Smooth muscle cell of the brain vasculature (primary cell): ENCODE results near the gene NEAT1.

ENCODE experiments used
- DNase-seq: peaks from one replicate; pipeline ENCODE4 v3.0.0-alpha.2; 2012; ENCODE audit warnings: low read depth, low spot score

Gene NEAT1

DNA sequence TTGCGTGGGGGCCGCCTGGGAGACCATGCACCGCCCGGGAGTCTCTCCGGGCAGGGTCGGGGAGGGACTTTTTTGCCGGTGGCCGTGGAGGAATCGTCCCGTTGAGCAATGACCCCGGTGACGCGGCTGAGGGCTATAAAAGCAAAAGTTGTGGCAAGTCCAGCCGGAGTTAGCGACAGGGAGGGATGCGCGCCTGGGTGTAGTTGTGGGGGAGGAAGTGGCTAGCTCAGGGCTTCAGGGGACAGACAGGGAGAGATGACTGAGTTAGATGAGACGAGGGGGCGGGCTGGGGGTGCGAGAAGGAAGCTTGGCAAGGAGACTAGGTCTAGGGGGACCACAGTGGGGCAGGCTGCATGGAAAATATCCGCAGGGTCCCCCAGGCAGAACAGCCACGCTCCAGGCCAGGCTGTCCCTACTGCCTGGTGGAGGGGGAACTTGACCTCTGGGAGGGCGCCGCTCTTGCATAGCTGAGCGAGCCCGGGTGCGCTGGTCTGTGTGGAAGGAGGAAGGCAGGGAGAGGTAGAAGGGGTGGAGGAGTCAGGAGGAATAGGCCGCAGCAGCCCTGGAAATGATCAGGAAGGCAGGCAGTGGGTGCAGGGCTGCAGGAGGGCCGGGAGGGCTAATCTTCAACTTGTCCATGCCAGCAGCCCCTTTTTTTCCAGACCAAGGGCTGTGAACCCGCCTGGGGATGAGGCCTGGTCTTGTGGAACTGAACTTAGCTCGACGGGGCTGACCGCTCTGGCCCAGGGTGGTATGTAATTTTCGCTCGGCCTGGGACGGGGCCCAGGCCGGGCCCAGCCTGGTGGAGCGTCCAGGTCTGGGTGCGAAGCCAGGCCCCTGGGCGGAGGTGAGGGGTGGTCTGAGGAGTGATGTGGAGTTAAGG lies at the start of gene NEAT1:
Gene NEAT1 (plus strand): TSS at position 166 of the 883 bp plus-strand sequence.
- DNase-seq: no peak

- no peak for DNase-seq
Observed at GRCh38 chr11:65373839-65374580, 48.6 kb upstream of the NEAT1 start.

DNA sequence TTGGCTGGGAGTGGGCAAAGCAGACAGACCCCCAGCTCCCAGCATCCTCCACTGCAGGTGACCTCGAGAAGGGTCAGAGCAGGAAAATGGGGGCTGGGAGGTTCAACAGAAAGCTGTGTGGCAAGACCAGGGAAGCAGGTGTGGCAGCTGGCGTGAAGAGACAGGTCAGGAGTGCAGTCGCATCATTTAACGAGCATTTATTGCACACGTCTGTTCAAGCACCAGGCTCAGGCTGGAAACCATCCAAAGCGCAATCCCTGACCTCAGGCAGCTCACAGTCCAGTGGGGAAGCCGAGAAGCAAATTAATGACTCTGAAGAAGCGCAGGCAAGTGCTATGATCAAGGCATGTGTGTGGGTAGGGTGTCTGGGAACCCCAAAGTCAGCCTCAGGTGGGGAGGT lies 47.6 kb upstream of the NEAT1 start:
- no peak for DNase-seq

DNA sequence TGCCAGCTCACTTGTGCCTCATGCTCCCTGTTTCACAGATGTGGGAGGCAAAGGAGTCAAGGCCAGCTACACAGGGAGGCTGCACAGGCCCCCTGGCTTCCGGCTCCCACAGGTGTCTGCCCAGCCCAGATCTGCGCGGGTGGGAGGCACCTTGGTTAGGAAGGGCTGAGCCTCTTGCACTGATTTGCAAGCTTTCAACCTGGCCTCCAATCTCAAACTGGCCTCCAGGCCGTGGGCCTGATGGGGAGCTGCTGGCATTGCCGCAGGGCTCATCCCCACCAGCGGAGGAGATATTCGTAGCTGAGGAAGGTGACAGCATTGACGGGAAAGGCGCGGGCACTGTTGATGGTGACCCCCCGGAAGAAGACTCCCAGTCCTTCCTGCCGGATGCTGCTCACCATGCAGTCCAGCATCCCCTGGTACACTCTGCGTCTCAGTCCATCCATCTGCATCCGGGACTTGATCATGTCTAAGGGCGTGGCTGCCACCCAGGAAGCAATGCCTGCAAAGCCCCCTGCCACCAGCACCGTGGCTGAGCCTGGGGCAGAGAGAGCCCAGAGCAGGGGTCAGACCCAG lies 46.4 kb upstream of the NEAT1 start:
- no peak for DNase-seq

DNA sequence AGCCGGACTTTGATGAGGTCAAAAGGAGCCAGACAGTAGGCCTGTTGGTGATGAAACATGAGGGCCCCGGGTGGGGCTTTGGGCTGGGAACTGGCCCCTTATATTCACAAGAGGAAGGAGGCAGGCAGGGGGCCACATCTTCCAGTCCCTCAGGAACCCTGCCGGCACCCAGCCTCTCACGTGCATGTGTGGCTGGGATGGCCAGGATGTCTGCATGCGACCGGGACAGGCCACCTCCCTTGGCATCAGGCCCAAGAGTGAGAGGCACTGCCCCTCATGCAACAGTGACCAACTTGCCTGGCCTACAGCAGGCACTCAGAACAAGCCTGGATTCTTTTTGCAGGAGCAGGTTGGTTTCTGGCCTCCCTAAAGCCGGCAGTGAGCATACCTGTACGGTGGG lies 45.6 kb upstream of the NEAT1 start:
- DNase-seq: no peak

- no peak for DNase-seq
Observed at GRCh38 chr11:65377777-65378176, 44.8 kb upstream of the NEAT1 start.

GRCh38 chr11:65378208-65378927 lies 44.2 kb upstream of the NEAT1 start:
- DNase-seq: no peak

DNA sequence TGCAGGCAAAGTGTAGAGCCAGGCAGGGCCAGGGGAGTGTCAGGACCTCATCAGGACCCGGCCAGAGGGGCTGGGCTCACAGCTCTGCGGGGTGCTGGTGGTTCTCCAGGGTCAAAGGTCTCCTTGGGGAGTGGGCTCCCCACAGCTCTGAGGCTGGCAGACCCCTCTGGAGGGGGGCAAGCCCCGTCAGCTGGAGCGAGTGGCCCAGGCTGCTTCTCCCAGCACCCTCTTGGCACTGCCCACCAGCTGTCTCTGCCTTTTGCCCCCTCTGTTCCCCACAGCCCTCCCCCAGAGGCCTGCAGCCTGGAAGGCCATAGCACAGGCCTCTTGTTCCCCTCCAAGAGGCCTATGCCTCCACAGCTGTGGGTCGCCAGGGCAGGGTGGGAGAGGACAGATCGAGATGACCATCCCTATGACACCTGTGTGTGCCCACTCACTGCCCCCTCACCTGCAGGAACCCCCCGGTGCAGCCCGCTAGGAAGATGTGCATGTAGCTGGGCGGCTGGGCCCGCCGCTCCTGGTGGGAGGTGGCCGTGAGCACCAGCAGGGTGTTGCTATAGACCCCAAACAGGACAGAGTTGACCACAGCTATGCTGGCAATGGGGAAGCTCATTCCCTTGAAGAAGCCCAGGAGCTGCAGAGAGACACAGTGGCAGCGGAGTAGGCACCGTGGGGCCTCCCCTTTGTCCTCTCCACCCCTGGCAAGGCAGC lies 43.5 kb upstream of the NEAT1 start:
- no peak for DNase-seq

GRCh38 chr11:65379698-65380459 lies 42.7 kb upstream of the NEAT1 start:
- DNase-seq: no peak

DNA sequence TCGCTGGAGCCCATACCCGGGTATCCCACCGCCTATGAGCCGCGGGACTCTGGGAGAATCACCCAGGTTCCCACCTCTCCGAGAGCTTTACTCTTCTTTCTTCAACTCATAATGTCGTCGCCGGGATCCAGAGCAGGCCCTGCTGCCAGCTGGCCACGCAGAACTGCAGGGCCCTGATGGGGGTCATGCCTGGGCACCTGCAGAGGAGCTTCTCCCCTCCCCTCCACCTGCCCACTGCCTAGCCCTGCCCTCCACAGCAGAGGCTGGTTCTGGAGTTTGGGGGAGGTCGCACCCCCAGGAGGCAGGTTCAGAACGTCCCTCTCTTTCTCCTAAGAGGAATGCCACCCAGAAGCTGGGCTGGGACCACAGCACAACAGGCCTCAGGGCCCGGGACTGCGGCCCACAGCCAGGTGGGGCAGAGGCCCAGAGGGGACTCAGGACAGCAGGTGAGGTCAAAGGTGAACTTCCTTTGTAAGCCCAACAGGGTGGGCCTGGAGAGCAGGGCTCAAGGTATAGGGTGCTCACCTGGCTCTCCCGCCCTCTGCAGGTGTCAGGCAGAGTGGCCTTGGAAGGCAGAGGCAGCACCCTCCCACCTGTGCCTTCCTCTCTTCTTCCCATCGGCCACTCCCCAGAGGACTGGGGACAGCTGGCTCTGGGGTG lies 42.0 kb upstream of the NEAT1 start:
- DNase-seq: no peak

- no peak for DNase-seq
Observed at GRCh38 chr11:65381716-65382032, 40.9 kb upstream of the NEAT1 start.

GRCh38 chr11:65382033-65382803 lies 40.4 kb upstream of the NEAT1 start, which contains the start of gene SLC25A45:
TSS of gene SLC25A45 (minus strand) at chr11:65382646. CDS start at chr11:65381951, 695 bp downstream.
- peak; percentile 90 for DNase-seq

DNA sequence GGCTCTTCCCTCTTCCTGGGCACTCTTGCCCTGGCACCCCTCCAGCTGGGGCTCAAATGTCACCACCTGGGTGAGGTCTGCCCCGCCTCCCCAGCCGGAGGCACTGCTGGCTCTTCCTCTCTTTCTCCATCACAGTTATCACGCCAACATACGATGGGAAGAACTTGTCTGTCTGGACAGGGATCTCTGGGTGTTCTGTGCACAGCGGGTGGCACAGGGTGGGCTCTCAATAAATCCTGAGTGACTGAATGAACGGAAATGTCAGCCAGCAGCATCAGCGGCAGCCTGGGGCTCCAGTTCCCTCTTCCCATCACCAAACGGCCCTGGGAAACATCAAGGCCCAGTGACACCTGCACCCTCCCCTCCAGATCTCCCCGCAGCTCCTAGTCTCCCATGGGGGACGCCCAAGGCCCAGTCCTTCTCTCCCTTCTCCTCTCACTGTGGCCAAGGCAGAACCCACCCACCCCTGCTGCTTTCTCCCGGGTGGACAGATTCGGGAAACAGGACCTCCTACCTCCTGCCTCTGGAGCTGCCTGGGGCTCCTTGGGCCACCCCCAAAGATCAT lies 39.7 kb upstream of the NEAT1 start:
- DNase-seq: no peak

- DNase-seq: no peak
Observed at GRCh38 chr11:65383778-65384177, 38.8 kb upstream of the NEAT1 start.

- DNase-seq: no peak
Observed at GRCh38 chr11:65384301-65384889, 38.2 kb upstream of the NEAT1 start.

- DNase-seq: peak; percentile 26
Observed at GRCh38 chr11:65386307-65387140, 36.1 kb upstream of the NEAT1 start, which contains the start of gene FRMD8. TSS of gene FRMD8 (plus strand) at chr11:65386637. CDS start at chr11:65387037, 400 bp downstream.

DNA sequence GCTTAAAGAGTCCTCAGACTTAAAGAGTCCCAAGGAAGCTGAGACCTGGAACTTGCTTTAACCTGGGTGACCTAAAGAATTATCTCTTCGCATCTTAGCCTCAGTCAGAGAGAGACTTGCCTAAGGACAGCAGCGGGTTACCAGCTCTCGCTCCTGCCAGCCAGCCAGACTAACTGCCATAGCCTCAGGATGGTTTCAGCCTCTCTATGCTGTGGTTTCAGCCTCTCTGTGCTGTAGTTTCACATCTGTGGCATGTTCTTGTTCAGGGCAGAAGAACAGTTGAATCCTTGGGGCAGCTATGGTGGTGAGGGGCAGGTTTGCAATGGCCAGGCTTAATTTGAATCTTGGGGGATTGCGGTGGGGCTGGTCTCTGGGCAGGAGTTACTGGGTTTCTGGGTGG lies 33.9 kb upstream of the NEAT1 start:
- DNase-seq: no peak
